OCI-M1 (cell line): ENCODE measurements around the gene MISP3.
"Not testable (repeated sequence)": the region's sequence is repeated elsewhere in the genome, so short reads cannot be mapped to it uniquely, and the experiment has no call there.

Source experiments
- DNase-seq: peaks from one replicate; lab custom pipeline; 2025; lab: John Stamatoyannopoulos, UW

Gene MISP3

DNA sequence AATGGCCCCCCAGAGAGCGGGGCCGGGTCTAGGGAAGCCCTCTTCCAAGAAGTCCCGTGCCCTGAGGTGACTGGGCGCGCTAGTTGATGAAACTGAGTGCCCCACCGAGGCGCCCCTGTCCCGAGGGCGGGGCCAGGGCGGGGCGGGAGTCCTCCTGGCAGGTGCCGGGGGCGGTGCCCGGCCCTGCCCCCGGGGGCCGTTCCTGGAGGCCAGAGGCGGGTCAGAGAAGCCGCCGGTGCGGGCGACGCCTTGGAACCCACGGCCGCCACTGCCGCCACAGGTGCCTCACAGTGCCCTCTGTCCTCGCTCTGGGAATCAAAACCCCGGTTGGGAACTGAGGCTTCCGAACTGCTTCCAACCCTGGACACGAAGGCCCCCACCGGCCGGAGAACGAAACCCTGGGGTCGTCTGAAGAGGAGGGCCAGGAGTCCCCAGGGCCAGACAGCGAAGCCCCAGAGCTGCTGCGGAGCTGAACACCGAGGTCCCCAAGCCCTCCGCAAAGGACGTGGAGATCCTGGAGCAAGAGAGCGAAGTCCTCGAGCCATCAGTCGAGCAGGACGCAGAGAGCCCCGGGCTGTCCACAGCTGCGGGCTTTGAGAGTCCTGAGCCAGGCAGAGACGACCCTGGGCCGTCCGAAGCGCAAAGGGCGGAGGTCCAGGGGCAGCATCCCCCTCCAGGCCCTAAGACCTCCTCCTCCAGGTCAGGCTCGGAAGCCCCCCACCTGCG lies at the start of gene MISP3:
TSS of gene MISP3 (plus strand) at position 252 of the 726 bp plus-strand sequence. CDS start 524 bp downstream, outside the sequence.
- DNase-seq: peak; percentile 84

DNA sequence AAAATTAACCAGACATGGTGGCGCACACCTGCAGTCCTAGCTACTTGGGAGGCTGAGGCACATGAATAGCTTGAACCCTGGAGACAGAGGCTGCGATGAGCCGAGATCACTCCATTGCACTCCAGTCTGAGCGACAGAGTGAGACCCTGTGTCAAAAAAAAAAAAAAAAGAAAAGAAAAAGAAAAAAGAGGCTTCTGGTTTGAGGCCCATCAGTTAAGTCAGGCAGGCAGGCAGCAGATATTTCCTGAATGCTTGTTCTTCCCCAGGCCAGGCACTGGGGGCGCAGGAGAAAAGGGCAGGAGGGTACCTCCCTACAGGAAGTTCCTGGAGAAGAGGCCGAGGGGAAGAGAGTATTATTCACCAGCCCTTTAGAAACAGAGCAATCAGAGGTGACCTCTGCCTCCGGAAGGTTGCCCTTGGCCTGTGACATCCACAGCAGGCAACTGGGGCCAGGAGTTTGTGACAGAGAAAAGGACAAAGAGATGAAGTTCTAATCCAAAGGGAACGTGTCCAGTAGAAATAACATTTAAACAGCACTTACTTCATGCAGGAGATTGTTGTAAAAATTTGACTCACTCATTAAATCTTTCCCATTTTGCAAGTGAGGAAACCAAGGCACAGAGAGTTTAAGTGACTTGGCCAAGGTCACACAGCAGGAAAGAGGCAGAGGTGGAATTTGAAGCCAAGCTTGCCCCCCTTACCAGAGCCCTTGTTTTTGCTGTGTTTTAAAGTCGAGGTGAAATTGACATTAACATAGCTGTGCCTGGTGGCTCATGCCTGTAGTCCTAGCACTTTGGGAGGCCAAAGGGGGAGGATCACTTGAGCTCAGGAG lies 49.0 kb upstream of the MISP3 start:
- DNase-seq: peak; percentile 99

DNA sequence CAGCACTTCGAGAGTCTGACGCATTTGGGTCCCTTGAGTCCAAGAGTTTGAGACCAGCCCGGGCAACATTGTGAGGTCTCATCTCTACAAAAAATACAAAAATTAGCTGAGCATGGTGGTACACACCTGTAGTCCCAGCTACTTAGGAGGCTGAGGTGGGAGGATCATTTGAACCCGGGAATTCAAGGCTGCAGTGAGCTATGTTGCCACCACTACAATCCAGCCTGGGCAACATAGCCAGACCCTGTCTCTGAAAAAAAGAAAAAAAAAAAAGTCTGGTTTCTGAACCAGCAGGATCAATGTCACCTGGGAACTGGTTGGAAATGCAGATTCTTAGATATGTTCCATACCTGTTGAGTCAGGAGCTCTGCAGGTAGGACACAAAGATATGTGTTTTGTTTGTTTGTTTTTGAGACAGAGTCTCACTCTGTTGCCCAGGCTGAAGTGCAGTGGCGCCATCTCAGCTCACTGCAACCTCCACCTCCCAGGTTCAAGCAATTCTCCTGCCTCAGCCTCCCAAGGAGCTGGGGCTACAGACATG lies 45.9 kb upstream of the MISP3 start:
- not testable (repeated sequence) for DNase-seq

- no peak for DNase-seq
Observed at GRCh38 chr19:14027856-14028450, 44.6 kb upstream of the MISP3 start, which contains the start of gene RLN3. Gene RLN3, plus strand, starts transcription at chr19:14028148. Its CDS starts 57 bp downstream, at chr19:14028205.

DNA sequence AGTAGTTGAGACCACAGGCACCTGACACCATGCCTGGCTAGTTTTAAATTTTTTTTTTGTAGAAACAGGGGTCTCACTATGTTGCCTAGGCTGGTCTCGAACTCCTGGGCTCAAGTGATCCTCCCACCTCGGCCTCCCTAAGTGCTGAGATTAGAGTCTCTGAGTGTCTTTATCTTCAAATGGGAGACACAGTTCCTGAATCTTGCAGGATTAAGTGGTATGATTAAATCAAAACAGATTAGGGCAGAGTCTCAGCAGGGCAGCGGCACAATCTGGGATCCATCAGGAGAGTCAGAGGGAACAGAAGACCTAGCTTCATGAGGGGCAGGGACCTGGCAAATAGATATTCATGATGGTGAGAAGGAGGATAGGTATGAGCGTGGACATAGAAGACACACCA lies 43.7 kb upstream of the MISP3 start:
- DNase-seq: peak; percentile 70

DNA sequence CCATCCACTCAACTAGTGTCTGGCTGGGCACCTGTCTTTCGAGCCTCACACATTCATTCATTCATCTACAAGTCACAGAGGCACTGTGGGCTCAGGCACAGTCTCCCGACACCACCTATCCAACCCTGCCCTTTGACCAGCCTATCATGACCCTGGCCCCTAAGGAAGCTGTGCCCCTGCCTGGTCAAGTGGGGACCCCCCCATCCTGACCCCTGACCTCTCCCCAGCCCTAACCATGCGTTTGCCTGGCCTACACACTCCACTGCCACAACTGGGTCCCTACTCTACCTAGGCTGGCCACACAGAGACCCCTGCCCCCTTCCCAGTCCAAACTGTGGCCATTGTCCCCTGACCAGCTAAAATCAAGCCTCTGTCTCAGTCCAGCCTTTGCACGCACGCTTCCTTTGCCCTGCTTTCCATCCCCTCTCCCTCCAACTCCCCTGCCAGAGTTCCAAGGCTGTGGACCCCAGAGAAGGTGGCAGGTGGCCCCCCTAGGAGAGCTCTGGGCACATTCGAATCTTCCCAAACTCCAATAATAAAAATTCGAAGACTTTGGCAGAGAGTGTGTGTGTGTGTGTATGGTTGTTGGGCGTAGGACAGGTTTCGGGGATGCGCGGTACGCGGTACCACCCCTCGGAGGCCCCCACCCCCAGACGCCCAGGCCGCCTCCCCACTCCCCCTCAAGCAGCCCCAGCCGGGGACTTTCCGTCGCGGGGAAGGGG lies 41.4 kb upstream of the MISP3 start:
- DNase-seq: no peak

- peak; percentile 99 for DNase-seq
Observed at GRCh38 chr19:14031719-14032480, 40.7 kb upstream of the MISP3 start, which contains the start of gene IL27RA. Gene IL27RA, plus strand, starts transcription at chr19:14031762. Its CDS starts 111 bp downstream, at chr19:14031873.

GRCh38 chr19:14033946-14034345 lies 38.6 kb upstream of the MISP3 start:
- no peak for DNase-seq

- not testable (repeated sequence) for DNase-seq
Observed at GRCh38 chr19:14035159-14035558, 37.4 kb upstream of the MISP3 start.

GRCh38 chr19:14035706-14036105 lies 36.9 kb upstream of the MISP3 start:
- no peak for DNase-seq

- no peak for DNase-seq
Observed at GRCh38 chr19:14039181-14039580, 33.4 kb upstream of the MISP3 start.

DNA sequence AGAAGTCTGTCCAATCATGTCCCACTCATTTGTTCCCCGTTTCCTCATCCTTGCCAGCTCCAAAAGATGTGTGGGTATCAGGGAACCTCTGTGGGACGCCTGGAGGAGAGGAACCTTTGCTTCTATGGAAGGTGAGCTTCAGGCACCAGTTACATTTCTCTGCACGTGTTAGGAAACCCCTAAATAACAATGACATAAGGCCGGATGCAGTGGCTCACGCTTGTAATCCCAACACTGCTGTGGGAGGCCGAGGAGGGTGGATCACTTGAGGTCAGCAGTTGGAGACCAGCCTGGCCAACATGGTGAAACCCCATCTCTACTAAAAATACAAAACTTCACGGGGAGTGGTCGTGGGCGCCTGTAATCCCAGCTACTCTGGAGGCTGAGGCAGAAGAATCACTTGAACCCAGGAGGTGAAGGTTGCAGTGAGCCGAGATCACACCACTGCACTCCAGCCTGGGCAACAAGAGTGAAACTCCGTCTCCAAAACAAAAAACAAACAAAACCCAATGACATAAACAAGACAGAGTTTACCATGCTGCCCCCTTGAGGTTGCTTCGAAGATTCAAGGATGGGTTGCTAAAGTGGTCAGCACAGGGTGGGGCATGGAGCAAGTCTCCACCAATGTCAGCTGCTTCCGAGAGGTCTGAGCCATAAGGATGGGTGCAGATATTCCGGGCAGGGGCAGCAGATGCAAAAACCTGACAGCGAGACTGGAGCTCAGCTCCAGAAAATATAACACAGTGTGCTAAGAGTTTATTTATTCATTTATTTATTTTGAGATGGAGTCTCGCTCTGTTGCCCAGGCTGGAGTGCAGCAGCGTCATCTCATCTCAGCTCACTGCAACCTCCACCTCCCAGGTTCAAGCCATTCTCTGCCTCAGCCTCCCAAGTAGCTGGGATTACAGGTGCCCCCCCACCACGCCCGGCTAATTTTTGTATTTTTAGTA lies 29.7 kb upstream of the MISP3 start:
- peak; percentile 92 for DNase-seq

DNA sequence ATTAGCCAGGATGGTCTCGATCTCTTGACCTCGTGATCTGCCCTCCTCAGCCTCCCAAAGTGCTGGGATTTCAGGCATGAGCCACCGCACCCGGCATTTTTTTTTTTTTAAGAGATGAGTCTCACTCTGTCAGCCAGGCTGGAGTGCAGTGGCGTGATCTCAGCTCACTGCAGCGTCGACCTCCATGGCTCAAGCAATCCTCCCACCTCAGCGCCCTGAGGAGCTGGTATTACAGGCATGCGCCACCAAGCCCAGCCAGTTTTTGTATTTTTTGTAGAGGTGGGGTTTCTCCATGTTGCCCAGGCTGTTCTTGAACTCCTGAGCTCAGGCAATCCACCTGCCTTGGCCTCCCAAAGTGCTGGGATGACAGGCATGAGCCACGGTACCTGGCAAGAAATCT lies 24.7 kb upstream of the MISP3 start:
- DNase-seq: not testable (repeated sequence)

DNA sequence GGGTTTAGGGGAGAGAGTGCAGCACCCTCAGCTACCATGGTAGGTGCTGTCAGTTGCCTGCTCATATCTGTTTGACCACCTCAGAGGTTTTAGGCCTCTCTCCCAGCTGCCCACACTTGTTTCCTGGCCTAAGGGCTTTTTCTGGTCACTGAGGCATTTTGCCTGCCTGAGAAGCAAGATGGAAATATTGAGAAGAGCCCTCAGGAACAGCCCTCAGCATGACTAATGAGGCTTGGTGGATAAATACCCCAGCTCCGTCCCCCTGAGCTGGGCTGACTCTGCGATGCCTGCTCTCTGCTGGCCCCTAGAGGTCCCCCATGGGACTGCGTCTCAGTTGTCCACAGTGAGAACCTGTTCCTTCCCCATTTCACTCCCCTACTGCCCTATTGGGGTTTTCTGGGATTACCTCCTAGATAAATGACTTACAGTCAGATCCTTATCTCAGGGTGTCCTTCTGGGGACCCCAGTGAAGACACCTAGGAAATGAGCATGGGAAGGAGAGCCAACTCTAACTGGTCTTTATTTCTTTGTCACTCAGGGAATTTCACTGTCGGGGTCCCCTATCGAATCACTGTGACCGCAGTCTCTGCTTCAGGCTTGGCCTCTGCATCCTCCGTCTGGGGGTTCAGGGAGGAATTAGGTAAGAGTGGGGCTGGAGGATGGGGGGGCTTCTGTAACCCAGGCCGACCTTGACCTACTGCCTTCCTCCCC lies 24.0 kb upstream of the MISP3 start:
- DNase-seq: peak; percentile 99

DNA sequence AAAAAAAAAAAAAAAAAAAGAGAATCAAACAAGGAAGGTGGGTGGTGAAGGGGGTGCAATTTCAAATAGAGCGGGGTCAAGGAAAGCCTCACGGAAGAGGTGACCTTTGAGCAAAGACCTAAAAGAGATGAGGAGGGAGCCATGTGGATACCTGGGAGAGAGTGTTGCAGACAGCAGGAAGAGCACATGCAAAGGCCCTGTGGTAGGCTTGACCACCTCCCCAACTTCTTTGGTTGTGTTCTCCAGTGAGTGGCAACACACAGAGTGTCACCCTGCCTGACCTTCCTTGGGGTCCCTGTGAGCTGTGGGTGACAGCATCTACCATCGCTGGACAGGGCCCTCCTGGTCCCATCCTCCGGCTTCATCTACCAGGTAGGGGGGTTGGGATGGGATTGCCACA lies 22.1 kb upstream of the MISP3 start:
- DNase-seq: no peak

- not testable (repeated sequence) for DNase-seq
Observed at GRCh38 chr19:14050961-14051360, 21.6 kb upstream of the MISP3 start.

DNA sequence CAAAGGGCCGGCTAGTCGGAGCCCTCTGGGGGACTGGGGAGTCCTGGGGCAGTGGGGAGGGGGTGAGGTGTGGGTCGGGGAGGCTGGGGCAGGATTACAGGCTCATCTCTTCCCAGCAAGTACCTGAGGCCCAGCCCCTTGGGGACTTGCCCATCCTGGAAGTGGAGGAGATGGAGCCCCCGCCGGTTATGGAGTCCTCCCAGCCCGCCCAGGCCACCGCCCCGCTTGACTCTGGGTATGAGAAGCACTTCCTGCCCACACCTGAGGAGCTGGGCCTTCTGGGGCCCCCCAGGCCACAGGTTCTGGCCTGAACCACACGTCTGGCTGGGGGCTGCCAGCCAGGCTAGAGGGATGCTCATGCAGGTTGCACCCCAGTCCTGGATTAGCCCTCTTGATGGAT lies 20.6 kb upstream of the MISP3 start:
- DNase-seq: no peak

- DNase-seq: no peak
Observed at GRCh38 chr19:14052470-14052869, 20.1 kb upstream of the MISP3 start.

- peak; percentile 61 for DNase-seq
Observed at GRCh38 chr19:14053032-14053431, 19.6 kb upstream of the MISP3 start.
